ENCODE data around the gene RNF227. TPM values are rescaled to one million over a fixed set of nuclear protein-coding genes. Genes with fewer than 3 reads are reported as not detected.

The RNF227 gene
- total RNA-seq, 1 experiment from 2014 or later: 5.0 TPM

- Histone ChIP-seq H3K9me3 (no peaks in the 10 kb centered on the region), H3K27me3 (replicated peaks; ENCODE audit: control insufficient read depth, insufficient read depth, low read length) (no peaks in the 10 kb centered on the region), H3K4me3 (ENCODE audit: low read depth, low read length) (peak overlapping the region; percentile 72), H3K4me1 (no peaks in the 10 kb centered on the region; the same call in 1 of the 2 replicates), H3K36me3 (ENCODE audit: control insufficient read depth, insufficient read depth, low read length) (no peaks in the 10 kb centered on the region)
- H3K9me3 Mint-ChIP-seq (ENCODE audit: unreplicated experiment): no peaks in the 10 kb centered on the region
- peaks cover 2% of the 10 kb centered on the region for H3K36me3 Mint-ChIP-seq (ENCODE audit: insufficient read depth, unreplicated experiment)
- ChIA-PET POLR2A (interaction anchor here (0.6 to 0.7 kb wide), 2 partner anchors 30 to 264 kb away, joined by 3 to 4 read pairs; no protein-coding TSS in a partner anchor), CTCF (interaction anchor here (0.6 to 1.5 kb wide), 2 partner anchors 29 to 211 kb away, joined by 3 to 7 read pairs; partner anchors contain the start of gene NAA38)
- H3K4me3 Mint-ChIP-seq (ENCODE audit: unreplicated experiment): no peak overlapping the region
- no TSS peak for BruUV-seq (replicated peaks)
- H3K27ac Mint-ChIP-seq (ENCODE audit: unreplicated experiment): no peak overlapping the region
- no peak for TF ChIP-seq CTCF (IDR thresholded peaks at IDR 0.05; ENCODE audit: insufficient read depth in 1 of 2, low read depth in 1 of 2, low read length in 1 of 2, severe bottlenecking in 1 of 2, unreplicated experiment in 1 of 2)
- no peaks in the 10 kb centered on the region for H3K4me1 Mint-ChIP-seq (ENCODE audit: low read depth, unreplicated experiment)
- peak; percentile 35 to 37 for DNase-seq
- no peaks in the 10 kb centered on the region for H3K27me3 Mint-ChIP-seq (ENCODE audit: insufficient read depth, unreplicated experiment)
- intact Hi-C loops (cut with micrococcal nuclease; ENCODE audit: unreplicated experiment): no loop called here
Measured at GRCh38 chr17:7885367-7886226, 30.5 kb downstream of the RNF227 start.

- no peaks in the 10 kb centered on the region for H3K36me3 ChIP-seq (ENCODE audit: control insufficient read depth, insufficient read depth, low read length)
- Mint-ChIP-seq H3K27me3 (ENCODE audit: insufficient read depth, unreplicated experiment) (no peaks in the 10 kb centered on the region), H3K27ac (ENCODE audit: unreplicated experiment) (no peak overlapping the region), H3K4me1 (ENCODE audit: low read depth, unreplicated experiment) (no peaks in the 10 kb centered on the region), H3K36me3 (ENCODE audit: insufficient read depth, unreplicated experiment) (no peaks in the 10 kb centered on the region), H3K4me3 (ENCODE audit: unreplicated experiment) (no peak overlapping the region), H3K9me3 (ENCODE audit: unreplicated experiment) (no peaks in the 10 kb centered on the region)
- H3K4me1 ChIP-seq: no peaks in the 10 kb centered on the region; the same call in 1 of the 2 replicates
- ChIA-PET CTCF (interaction anchor here (1.5 kb wide), 1 partner anchor 28 kb away, joined by 7 read pairs; the partner anchor contains the start of gene NAA38), POLR2A (interaction anchor here (0.6 to 0.7 kb wide), 2 partner anchors 31 to 263 kb away, joined by 3 to 4 read pairs; no protein-coding TSS in a partner anchor)
- DNase-seq: no peak
- TF ChIP-seq CTCF (IDR thresholded peaks at IDR 0.05; ENCODE audit: insufficient read depth in 1 of 2, low read depth in 1 of 2, low read length in 1 of 2, severe bottlenecking in 1 of 2, unreplicated experiment in 1 of 2): no peak
- no peaks in the 10 kb centered on the region for H3K27me3 ChIP-seq (replicated peaks; ENCODE audit: control insufficient read depth, insufficient read depth, low read length)
- H3K9me3 ChIP-seq: no peaks in the 10 kb centered on the region
- BruUV-seq (replicated peaks): no TSS peak
- intact Hi-C loops (cut with micrococcal nuclease; ENCODE audit: unreplicated experiment): no loop called here
- H3K4me3 ChIP-seq (ENCODE audit: low read depth, low read length): peak overlapping the region; percentile 72
Measured at GRCh38 chr17:7884581-7885366, 31.3 kb downstream of the RNF227 start.

GRCh38 chr17:7883781-7884386, 32.2 kb downstream of the RNF227 start:
- Histone ChIP-seq H3K4me3 (ENCODE audit: low read depth, low read length) (peak overlapping the region; percentile 55), H3K4me1 (no peaks in the 10 kb centered on the region; the same call in 1 of the 2 replicates), H3K9me3 (no peaks in the 10 kb centered on the region), H3K27me3 (replicated peaks; ENCODE audit: control insufficient read depth, insufficient read depth, low read length) (no peaks in the 10 kb centered on the region), H3K36me3 (ENCODE audit: control insufficient read depth, insufficient read depth, low read length) (no peaks in the 10 kb centered on the region)
- BruUV-seq (replicated peaks): TSS peak; percentile 16
- H3K4me3 Mint-ChIP-seq (ENCODE audit: unreplicated experiment): peak overlapping the region; percentile 56
- no peaks in the 10 kb centered on the region for H3K27me3 Mint-ChIP-seq (ENCODE audit: insufficient read depth, unreplicated experiment)
- H3K9me3 Mint-ChIP-seq (ENCODE audit: unreplicated experiment): no peaks in the 10 kb centered on the region
- no peaks in the 10 kb centered on the region for H3K4me1 Mint-ChIP-seq (ENCODE audit: low read depth, unreplicated experiment)
- ChIA-PET CTCF (interaction anchor here (0.6 kb wide), 1 partner anchor 602 kb away, joined by 6 read pairs; the partner anchor contains the start of gene SLC2A4), POLR2A (no interaction called here)
- no peak overlapping the region for H3K27ac Mint-ChIP-seq (ENCODE audit: unreplicated experiment)
- no peak for TF ChIP-seq CTCF (IDR thresholded peaks at IDR 0.05; ENCODE audit: insufficient read depth in 1 of 2, low read depth in 1 of 2, low read length in 1 of 2, severe bottlenecking in 1 of 2, unreplicated experiment in 1 of 2)
- intact Hi-C loops (cut with micrococcal nuclease; ENCODE audit: unreplicated experiment): no loop called here
- DNase-seq: no peak
- H3K36me3 Mint-ChIP-seq (ENCODE audit: insufficient read depth, unreplicated experiment): no peaks in the 10 kb centered on the region
